ENCODE results near the gene RASA3. TPM values are rescaled to one million over a fixed set of nuclear protein-coding genes. Genes with fewer than 3 reads are reported as not detected.
A peak's percentile ranks its signal among the peaks of the same experiment; 100 is the strongest.

The RASA3 gene
- total RNA-seq, 1 donor from 2014 or later, result 25.4 TPM

DNA sequence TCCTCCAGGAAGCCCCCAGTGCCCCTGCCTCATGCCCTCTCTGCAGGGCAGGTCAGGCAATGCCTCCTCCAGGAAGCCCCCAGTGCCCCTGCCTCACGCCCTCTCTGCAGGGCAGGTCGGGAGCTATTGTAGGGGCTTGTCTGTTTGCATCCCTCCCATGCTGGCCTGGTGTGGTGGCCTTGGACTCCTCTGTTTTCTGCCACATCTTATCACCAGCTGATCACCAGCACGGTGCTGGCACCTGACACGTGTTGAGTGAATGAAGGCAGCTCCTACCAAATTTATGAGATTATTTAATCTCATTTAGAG lies 107.1 kb downstream of the RASA3 start:
- peaks cover 4% of the 10 kb centered on the region for H3K36me3 ChIP-seq (ENCODE audit: control insufficient read depth, insufficient read depth, low read length)

DNA sequence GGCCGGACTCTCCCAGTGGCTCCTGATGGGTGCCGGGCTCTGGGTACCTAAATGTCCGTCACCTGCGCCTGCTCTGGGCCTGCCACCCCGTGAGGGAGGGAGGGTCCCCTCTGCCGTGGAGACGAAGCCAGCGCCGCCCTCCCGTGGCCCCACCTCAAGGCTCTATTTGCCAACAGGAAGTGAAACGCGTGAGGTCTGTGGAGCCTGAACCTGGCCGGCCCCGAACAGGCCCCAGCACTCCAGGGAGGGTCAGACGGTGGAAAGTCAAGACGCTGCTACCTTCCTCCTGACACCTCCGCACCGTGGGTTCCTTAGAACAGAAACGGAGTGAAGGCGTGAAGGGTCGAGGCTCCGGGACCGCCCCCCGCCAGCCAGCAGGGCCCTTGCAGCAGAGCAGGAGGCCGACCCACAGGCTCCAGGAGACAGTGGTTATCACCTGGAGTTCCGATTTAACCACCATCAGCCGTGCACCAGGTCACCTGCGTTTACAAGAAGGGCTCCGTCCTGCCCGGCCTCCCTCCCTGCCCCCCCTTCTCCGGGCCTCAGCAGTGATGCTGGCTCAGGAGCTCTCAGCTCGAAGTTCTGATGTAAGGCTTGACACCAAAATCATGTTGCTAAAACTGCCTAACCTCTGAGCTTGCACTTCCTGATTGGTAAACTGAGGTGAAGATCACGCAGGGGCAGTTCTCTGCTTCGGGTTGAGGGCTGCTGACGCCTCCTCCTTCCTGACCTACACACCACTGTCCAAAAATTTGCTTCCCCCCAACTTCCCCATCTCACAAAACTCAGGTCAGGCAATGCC lies 107.6 kb downstream of the RASA3 start:
- peaks cover 4% of the 10 kb centered on the region for H3K36me3 ChIP-seq (ENCODE audit: control insufficient read depth, insufficient read depth, low read length)
- TF ChIP-seq, protein P1, sequence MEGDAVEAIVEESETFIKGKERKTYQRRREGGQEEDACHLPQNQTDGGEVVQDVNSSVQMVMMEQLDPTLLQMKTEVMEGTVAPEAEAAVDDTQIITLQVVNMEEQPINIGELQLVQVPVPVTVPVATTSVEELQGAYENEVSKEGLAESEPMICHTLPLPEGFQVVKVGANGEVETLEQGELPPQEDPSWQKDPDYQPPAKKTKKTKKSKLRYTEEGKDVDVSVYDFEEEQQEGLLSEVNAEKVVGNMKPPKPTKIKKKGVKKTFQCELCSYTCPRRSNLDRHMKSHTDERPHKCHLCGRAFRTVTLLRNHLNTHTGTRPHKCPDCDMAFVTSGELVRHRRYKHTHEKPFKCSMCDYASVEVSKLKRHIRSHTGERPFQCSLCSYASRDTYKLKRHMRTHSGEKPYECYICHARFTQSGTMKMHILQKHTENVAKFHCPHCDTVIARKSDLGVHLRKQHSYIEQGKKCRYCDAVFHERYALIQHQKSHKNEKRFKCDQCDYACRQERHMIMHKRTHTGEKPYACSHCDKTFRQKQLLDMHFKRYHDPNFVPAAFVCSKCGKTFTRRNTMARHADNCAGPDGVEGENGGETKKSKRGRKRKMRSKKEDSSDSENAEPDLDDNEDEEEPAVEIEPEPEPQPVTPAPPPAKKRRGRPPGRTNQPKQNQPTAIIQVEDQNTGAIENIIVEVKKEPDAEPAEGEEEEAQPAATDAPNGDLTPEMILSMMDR (IDR thresholded peaks at IDR 0.05; ENCODE audit: insufficient read depth, low read length, poor library complexity, severe bottlenecking), result no peak
- H3K27me3 ChIP-seq (ENCODE audit: control insufficient read depth, insufficient read depth, low read length), result no peaks in the 10 kb centered on the region
- DNase-seq (ENCODE audit: low read depth), result no peak
- no peak overlapping the region for H3K4me3 ChIP-seq (ENCODE audit: low read depth, low read length)

More for the DNA sequence above, 107.1 kb downstream of the RASA3 start:
- Histone ChIP-seq H3K4me3 (ENCODE audit: low read depth, low read length) (no peak overlapping the region), H3K27me3 (ENCODE audit: control insufficient read depth, insufficient read depth, low read length) (no peaks in the 10 kb centered on the region)
- TF ChIP-seq, protein P1 (IDR thresholded peaks at IDR 0.05; ENCODE audit: insufficient read depth, low read length, poor library complexity, severe bottlenecking), result no peak
- DNase-seq (ENCODE audit: low read depth), result no peak

DNA sequence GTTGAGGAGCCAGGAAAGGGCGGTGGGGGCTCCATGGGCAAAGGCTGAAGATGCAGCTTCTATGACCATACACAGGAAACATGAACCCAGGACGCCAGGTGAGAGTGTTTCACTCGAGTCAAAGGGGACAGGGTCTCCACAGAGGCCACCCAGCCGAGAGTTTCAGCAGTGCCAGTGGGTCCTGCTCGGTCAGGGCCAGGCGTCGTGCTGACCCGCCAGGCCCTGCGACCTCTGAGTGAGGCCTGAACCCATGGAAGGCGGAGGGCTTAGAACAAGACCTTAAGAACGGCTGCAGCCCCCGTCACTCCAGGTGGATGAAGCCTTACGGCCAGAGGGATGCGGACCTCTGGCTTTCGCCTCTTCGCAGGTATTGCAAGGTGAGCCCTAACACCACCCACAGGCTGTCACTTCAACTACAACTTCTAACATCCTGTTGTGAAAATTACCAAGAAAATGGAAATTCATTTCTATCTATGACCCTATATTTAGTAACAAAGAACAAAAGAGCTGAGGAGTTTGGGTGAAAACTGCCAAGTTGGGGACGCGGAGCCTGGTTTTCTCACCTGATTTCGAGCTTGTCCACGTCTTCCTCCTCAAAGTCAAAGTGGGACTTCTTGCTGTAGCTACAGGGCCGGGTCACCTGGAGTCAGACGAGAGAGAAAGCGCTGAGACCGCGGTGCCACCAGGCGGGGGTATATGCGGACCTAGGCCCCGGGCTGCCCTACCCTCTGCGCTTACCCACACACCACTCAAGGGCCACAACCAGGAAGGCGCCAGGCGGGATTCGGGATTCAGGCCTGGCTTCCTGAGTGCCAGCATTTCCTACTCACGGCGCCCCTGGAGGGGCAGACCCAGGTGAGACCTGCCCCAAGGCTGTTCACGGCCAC lies 108.5 kb downstream of the RASA3 start:
- Histone ChIP-seq H3K4me3 (ENCODE audit: low read depth, low read length) (no peak overlapping the region), H3K36me3 (ENCODE audit: control insufficient read depth, insufficient read depth, low read length) (peaks cover 4% of the 10 kb centered on the region), H3K27me3 (ENCODE audit: control insufficient read depth, insufficient read depth, low read length) (no peaks in the 10 kb centered on the region)
- TF ChIP-seq, protein P1 (IDR thresholded peaks at IDR 0.05; ENCODE audit: insufficient read depth, low read length, poor library complexity, severe bottlenecking), result peak; percentile 5
- DNase-seq (ENCODE audit: low read depth), result no peak

DNA sequence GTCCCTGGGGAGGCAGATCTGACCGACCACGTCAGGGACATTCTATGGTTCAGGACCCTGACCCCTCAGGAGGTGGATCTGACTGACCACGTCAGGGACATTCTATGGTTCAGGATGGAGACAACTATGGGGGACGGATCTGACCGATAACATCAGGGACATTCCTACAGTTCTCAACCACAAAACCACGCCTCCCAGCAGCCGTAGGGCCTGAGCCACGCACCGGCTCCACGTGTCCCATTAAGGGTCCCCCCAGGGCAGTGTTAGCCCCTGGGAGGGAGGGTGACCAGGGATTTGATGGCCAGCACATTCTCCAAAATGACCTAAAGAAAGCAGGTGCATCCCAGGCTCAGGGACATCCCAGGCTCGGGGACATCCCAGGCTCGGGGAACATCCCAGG lies 109.5 kb downstream of the RASA3 start:
- no peaks in the 10 kb centered on the region for H3K27me3 ChIP-seq (ENCODE audit: control insufficient read depth, insufficient read depth, low read length)
- TF ChIP-seq, protein P1 (IDR thresholded peaks at IDR 0.05; ENCODE audit: insufficient read depth, low read length, poor library complexity, severe bottlenecking), result no peak
- peaks cover 4% of the 10 kb centered on the region for H3K36me3 ChIP-seq (ENCODE audit: control insufficient read depth, insufficient read depth, low read length)
- no peak for DNase-seq (ENCODE audit: low read depth)
- H3K4me3 ChIP-seq (ENCODE audit: low read depth, low read length), result no peak overlapping the region

DNA sequence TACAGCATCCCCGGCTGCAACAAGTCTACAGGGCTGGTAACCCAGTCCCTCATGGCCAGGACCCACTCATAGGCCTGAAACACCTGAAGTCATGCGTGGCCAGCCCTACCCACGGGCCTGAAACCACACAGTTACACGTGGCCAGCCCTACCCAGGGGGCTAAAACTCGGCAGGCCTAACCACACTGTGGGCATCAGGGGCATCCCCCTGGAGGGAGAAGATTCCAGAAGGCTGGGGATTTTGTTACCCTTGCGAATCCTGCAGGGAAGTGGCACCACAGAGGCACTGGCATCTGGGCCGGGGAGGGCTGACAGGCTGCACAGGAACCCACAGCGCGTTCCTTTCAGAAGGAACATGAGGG lies 110.1 kb downstream of the RASA3 start:
- Histone ChIP-seq H3K36me3 (ENCODE audit: control insufficient read depth, insufficient read depth, low read length) (peaks cover 4% of the 10 kb centered on the region), H3K27me3 (ENCODE audit: control insufficient read depth, insufficient read depth, low read length) (no peaks in the 10 kb centered on the region), H3K4me3 (ENCODE audit: low read depth, low read length) (no peak overlapping the region)
- TF ChIP-seq, protein P1 (IDR thresholded peaks at IDR 0.05; ENCODE audit: insufficient read depth, low read length, poor library complexity, severe bottlenecking), result no peak
- DNase-seq (ENCODE audit: low read depth), result no peak
